ENCODE data around the gene OR2T2.
"Not testable (repeated sequence)": the region's sequence is repeated elsewhere in the genome, so short reads cannot be mapped to it uniquely, and the experiment has no call there.

- not testable (repeated sequence) for TF ChIP-seq POLR2AphosphoS5 (IDR thresholded peaks at IDR 0.05; ENCODE audit: low read depth, low read length); FOXP2 (optimal IDR thresholded peaks at IDR 0.05; ENCODE audit: borderline replicate concordance, extremely low read depth, extremely low read length, insufficient read depth); REST (IDR thresholded peaks at IDR 0.05; ENCODE audit: insufficient read depth in 1 of 2, low read depth in 2 of 2, low read length in 2 of 2); SIN3A (IDR thresholded peaks at IDR 0.05; ENCODE audit: borderline replicate concordance, insufficient read depth, low read length)
Observed at GRCh38 chr1:248445399-248445798, at the start of gene OR2T2.
